Eye (tissue), 1 donor: ENCODE measurements around the gene SMYD3.
"Not testable (repeated sequence)": the region's sequence is repeated elsewhere in the genome, so short reads cannot be mapped to it uniquely, and the experiment has no call there.

Source experiments
- DNase-seq: peaks from one replicate; pipeline ENCODE4 v3.0.0-alpha.2; 2015

SMYD3 gene

DNA sequence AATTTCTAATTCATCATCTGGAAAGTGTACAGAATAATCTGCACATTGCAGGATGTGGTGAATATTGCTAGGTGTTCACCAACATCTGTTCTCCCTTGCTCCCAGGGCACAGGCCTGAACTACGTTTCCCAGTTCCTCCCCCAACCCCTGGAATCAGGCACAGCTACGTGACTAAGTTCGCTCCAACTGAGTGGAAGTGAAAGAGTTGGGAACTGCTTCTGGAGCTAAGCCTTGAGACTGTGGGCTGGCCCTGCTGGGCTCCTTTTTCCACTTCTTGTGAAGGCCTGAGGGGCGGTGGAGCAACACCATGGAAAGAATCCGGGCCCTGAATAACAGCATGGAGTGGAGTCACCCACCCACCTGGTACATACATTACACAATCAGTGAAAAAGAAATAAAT is 534.6 kb downstream of the SMYD3 start:
- DNase-seq, result no peak

DNA sequence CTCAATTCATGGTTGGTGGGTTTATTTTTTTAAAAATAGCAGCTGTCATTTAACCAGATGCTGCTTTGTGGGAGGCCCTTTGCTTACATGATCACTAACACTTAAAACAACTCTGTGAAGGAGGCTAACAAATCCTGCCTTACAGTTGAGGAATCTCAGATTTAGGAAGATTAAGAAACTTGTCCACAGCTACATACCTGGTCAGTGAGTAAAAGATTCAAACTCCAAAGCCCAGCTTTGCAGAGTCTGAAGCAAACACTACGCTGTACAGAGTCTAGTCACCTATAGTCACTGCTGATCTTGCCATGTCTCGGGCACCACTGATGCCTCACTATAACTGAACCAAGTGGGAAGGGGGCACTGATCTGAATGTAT is 535.4 kb downstream of the SMYD3 start:
- DNase-seq, result no peak

DNA sequence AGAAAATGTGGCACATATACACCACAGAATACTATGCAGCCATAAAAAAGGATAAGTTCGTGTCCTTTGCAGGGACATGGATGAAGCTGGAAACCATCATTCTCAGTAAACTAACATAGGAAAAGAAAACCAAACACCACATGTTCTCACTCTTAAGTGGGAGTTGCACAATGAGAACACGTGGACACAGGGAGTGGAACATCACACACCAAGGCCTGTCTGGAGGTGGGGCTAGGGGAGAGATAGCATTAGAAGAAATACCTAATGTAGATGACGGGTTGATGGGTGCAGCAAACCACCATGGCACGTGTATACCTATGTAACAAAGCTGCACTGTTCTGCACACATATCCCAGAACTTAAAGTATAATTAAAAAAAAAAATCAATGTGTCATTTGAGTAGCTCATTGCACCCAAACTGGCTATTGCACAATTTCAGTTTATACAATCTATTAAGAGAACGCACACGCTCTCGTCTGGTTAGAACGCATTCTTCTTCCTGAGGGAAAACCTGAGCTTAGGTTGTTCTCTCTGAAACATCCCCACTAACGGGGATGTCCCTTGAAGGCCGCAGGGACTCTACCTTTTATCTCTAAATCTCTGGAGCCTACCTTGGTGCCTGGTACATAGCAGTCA is 535.9 kb downstream of the SMYD3 start:
- not testable (repeated sequence) for DNase-seq

DNA sequence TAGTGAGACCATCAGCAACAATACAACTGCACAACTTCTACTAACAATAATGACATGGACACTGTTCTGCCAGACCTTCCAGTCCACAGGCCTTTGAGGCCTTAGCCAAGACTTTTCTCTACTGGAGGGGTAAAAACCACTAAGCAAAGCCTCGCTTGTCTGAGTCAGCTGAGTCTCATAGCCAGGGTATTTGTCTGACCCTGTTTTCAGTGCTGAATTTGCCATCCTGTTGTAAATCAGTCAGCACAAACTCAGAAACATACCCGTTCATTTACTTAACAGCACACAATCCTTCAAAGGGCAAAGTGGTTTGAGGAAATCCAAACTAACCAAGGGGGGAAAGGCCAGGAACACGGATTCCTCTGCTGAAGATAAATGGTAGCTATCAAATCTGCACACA is 537.8 kb downstream of the SMYD3 start:
- DNase-seq, result no peak

DNA sequence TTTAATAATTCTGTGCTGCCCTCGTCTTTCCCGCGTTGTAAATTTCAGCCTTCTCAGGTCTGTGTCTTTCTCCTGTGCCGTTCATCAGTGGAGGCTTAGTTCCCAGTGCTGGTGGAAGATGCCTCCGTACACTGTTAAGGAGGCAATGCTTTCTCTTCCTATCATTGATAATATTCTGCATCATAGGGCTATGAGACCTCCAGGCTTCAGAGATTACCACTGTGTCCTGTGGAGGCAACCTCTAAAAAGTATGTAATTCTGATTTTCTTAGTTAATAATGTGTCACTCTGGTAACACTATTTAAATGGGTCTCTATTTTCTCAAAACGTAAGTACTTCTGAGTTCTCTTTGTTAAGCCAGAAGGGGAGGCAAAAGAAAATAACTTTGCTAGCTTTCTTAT is 538.3 kb downstream of the SMYD3 start:
- no peak for DNase-seq

DNA sequence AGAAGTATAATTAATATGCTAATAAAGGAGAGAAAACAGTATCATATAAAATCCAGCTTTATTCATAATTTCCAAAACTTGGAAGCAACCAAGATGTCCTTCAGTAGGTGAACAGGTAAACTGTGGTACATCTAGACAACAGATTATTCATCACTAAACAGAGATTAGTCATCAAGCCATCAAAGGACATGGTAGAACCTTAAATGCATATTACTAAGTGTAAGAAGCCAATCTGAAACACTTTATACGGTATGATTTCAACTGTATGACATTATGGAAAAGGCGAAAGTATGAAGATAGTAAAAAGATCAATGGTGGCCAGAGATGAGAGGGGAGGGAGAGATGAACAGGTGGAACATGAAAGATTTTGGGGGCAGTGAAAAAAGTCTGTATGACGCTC is 541.7 kb downstream of the SMYD3 start:
- DNase-seq, result no peak

DNA sequence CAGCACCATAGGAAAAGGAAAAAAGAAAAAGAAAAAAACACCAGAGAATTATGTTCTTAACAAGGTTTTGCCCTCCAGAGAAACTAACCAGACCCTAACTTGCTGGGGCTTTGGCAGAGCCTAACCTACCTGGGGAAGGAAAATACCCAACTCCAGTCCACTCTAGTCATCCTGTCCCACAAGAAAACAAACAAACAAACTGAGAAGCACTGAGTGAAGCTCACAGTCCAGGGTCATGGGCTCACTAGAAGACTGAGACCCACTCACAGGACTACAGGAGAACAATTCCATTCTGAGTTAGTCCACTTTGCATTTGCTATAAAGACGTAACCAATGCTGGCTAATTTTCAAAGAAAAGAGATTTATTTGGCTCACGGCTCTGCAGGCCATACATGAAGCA is 543.4 kb downstream of the SMYD3 start:
- DNase-seq, result no peak

DNA sequence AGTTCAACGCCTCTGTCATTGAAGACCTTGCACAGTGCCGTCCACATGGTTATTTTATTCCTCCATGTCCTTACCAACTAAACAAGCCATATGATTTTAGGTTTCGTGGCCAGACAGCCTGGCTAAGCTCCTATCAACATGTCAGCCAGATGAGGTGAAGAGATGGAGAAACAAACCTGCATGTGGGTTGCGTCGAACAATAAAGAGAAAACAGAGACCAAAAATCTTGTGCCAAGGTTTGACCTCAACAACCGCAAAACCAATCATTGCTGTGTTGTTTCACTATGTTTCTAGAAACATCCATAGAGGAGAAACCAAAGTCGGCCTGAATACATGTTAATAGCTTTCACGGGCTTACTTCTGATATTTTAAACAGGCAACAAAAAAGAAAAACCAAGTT is 544.6 kb downstream of the SMYD3 start:
- no peak for DNase-seq

DNA sequence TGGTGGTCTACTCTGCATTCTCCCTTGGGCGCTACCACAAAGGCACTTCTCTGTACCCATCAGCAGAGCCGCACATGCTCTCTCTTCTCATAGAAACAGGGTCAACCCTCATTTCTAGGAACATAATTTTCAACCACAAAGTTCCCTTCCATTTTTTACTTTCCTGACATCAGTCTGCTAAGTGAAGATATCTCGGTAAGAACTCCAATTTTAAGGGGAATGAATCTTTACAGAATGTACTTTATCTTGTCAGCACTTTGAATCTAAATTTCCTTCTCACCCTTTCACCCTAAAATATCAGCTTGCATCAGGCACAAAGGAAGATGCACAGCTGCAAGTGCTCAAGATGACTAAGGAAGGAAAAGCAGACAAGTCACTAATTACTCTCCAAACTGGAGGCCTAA is 545.9 kb downstream of the SMYD3 start:
- no peak for DNase-seq

DNA sequence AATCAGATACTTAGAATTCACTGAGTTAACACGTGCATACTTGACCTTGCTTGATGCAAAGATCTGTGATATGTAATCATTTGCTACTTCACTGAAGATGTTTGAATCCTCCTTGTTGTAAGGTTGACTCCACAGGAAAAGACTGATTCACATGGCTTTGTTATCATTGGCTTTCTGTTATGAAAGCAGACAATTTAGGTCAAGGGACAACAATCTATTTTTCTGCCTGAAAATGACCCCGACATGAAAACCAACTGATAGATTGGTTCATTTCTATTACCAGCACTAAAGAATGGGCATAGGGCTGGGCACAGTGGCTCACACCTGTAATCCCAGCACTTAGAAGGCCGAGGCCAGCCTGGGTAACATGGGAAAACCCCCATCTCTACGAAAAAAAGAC is 546.9 kb downstream of the SMYD3 start:
- no peak for DNase-seq

DNA sequence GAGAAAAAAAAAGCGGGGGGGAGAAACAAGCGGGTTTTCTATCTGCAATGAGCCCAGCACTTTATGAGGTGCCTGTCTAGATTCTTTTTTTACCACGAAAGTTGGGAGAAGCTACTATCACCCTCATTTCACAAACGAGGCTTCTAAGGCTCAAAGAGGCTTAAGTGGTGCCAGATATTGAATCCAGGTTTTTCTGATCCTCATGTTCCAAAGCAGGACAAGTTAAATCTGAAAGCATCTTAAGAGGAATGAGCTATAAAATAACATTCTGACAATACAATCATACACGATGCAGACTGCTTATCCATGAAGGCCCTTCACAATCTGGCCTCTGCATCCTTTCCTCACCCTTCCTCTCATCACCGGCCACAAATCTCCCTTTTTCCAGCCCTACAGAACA is 549.1 kb downstream of the SMYD3 start:
- no peak for DNase-seq

DNA sequence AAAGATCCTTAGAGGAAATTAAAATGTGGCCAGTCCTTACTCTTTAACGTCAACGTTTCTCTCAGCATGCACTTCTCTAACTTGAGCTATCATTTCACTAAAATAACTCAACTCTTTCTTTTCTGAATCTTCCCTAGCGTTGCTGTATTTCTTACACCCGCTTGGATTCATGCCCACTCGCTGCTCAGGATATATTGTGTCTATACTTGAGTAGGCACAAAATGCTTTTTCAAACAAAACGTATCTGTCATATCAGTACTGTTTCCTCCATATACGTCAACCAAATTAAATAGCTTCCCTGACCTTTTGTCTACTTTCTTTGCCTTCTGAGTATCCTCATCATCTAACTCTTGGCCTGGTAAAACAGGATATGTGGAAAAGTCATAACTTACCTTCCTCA is 549.7 kb downstream of the SMYD3 start:
- no peak for DNase-seq

DNA sequence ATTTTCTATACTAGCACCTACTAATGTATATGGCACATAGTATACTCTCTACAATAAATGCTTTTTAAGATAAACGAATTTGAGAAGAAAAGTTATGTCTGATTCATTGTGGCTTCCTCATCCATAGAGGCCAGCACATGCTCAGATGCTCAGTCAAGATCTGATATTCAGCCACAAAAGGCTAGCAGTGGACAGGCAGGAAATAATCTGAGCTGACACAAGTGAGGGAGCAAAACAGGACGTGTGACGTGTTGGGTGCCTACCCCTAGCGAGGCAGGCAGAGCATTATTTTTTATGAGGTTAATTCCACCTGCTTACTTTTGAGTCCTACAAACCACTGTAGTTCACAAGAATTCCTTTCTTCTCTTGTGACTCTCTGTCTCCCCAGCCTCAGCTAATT is 550.9 kb downstream of the SMYD3 start:
- no peak for DNase-seq

DNA sequence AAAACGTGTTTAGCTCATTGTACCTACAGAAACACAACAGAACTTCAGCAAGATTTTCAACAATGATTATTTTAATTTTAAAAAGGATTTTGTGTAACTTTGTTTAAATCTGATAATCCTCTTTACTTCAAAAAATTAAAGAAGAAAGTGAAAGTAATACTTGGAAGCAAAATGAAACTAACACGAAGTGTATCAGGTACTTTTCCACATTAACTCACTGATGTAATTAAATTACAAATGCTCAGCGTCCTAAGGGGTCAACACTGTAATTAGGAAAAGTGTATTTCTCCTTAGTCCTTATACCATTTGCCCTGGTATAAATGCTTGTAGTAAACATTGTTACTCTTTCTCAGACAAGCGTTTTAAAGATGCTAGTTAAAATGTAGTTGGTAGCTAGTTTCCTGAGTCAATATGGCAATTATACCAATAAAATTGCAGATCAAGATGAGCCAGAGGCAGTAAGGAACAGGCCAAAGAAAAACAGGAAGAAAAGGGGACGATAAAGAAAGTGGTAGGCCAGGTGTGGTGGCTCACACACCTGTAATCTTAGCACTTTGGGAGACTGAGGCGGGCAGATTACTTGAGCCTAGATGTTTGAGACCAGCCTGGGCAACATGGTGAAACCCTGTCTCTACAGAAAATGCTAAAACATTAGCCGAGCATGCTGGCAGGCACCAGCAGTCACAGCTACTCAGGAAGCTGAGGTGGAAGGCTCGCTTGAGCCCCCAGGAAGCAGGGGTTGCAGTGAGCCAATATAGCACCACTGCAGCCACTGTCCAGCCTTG is 553.0 kb downstream of the SMYD3 start:
- DNase-seq, result no peak

DNA sequence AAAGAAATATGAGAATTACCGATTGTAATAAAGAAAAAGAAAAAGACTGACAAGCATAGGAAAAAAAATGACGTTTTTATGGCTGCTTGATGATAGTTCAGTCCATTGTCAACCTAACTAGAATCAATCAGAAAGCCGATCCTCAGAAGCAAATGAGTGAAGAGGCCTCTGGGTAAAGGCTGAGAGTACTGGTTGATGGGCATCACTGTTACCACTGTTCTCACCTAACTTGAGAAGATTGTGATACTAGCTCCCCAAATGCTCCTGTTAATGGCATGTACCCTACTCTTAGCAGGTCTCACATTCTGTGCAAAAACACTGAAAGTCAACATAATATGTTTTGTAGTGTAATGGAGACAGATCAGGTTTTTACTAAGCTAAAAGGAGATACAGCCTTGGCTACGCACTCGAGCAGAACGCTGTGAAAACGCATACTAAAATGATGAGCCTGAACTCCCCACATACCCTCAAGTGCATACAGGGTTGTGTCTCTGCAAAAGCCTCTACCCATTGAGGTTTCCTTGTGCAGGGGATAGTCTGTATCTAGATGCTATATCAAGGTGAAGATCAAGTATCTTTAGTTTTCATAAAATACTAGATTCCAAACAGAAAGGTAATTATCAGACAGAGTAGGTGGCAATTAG is 554.6 kb downstream of the SMYD3 start:
- no peak for DNase-seq

DNA sequence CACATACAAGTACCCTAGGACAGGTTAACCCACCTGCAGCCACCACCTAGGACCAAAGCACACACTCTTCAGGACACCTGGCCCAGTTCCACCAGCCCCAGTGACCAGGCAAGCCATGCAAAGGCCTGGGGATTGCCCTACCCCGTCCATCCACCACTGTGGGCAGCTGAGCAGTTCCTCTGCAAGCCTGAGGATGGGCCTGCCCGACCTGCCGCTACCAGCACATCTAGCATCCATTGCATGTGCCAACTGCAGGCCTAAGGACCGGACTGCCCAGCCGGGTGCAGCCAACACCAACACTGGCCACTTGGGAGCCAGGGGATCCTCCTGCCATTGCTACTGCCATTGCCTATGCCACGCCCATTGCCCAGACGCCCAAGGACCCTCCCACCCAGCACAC is 558.3 kb downstream of the SMYD3 start:
- no peak for DNase-seq

DNA sequence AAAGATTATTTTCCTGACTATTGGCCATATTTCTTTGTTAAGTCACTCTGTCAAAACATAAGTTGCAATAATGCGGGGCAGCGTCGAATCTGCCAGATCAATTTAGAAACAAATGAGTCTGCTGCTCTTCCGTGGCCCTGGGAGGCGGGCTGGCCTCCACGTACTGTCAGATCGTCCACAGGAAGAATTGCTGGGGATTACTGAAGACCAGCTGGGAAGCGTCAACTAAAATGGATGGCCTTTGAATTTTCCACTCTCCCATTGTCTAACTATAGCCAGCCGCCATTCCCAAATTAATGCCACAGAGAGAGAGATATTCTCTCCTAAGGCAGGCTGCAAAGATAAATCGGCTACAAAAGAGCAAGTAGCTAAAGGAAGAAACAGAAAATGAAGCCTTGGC is 560.2 kb downstream of the SMYD3 start:
- DNase-seq, result no peak

DNA sequence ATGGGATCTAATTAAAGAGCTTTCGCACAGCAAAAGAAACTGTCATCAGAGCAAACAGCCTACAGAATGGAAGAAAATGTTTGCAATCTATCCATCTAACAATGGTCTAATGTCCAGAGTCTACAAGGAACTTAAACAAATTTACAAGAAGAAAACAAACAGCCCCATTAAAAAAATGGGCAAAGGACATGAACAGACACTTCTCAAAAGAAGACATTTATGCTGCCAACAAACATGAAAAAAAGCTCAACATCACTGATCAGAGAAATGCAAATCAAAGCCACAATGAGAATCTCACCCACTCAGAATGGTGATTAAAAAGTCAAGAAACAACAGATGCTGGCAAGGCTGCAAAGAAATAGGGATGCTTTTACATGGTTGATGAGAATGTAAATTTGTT is 561.9 kb downstream of the SMYD3 start:
- DNase-seq, result not testable (repeated sequence)

DNA sequence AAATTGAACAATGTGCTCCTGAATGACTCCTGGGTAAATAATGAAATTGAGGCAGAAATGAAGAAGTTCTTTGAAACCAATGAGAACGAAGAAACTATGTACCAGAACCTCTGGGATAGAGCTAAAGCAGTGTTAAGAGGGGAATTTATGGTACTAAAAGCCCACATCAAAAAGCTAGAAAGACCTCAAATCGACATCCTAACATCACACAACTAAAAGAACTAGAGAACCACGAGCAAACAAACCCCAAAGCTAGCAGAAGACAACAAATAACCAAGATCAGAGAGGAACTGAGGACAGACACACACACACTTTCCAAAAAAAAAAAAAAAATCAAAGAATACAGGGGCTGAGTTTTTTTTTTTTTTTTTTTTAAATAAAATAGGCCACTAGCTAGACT is 564.2 kb downstream of the SMYD3 start:
- no peak for DNase-seq

DNA sequence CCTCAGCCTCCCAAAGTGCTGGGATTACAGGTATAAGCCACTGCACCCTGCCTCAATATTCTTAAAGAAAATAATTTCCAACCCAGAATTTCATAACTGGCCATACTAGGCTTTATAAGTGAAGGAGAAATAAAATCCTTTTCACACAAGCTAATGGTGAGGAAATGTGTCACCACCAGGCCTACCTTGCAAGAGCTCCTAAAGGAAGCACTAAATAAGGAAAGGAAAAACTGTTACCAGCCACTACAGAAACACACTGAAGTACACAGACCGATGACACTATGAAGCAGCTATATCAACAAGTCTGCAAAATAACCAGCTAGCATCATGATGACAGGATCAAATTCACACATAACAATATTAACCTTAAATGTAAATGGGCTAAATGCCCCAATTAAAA is 565.3 kb downstream of the SMYD3 start:
- not testable (repeated sequence) for DNase-seq

DNA sequence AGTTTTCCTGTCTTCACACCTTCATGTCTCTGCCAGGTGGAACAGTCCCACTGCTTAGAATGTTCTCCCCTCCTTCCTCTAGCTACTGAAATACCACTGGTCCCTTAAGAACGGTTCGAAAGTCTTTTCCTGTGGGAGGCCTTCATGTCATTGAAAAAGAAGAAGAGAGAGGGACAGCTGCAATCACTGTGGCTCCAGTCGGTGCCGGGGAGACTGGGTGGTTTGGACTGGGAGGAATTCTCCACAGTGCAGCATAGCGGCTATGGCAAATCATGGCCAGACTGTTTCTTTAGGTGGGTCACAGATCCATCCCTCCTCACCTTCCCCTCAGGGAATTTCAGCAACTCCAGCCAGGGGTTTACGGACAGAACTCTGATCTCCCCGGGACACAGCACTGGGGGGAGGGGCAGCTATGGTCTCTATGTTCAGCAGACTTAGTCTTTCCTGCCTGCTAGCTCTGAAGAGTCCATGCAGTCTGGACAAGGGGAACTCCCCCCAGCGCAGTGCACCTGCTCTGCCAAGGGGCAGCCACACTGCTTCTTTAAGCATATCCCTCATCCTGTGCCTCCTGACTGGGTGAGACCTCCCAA is 567.2 kb downstream of the SMYD3 start:
- DNase-seq, result no peak

DNA sequence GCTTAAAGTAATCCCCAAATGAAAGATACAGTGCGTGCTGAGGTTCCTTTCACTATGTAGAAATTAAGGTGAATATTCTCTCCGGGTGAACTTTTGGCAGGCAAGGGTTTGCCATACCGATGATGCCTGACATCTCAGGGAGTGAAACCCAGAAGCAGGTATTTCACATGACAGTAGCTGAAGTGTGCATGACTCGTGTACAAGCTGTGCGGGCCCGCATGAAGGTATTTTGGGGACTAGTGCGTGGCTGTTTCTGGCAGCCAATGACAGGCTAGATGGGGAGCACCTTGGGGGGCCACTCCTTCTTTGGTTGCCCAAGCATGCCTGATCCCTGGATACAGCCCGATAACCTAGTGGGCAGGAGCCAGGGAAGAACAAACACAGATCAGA is 569.0 kb downstream of the SMYD3 start:
- DNase-seq, result no peak

DNA sequence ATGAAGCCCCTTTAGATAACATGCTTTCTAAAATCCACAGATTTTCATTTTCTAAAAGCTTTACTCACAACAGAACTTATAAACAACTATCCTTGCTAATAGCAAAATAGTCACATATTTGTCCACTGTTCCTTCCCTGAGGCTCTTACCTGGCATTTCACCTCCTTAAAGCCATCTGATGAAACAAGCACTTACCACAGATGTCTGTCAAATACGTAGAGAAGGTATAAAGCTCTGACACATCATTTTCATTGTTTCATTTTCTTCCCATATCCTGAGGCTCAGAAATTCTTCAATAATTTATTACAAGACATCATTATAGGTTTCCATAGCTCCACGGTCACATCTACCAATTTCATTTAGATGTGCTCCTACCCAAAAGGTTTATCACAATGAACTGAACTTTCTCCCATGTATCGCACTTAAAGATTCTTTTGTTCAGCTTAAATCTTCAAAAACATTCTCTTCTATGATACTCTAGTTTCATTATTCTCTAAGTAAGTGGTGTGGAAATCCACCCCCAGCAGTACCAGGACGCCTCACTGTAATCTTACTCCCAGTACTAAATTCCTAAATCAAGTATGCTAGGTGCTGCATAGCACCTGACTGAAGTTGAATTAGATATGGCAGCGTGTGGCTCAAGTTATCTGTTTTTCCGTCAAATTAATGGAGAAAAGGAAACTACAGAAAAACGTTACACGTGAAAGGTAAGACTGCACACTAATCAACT is 569.6 kb downstream of the SMYD3 start:
- DNase-seq, result no peak
